A549 treated with AZD2906 at 1 μM for 4 hours (cell line): ENCODE data around the gene GPRC6A. TPM values are rescaled to one million over a fixed set of nuclear protein-coding genes. Genes with fewer than 3 reads are reported as not detected.

Experiments used
- total RNA-seq: library from RNA; stranded (reverse); fragments of 200-300 nt; extraction: Qiagen RNA extraction; gene quantifications from 5 replicates; pipeline ENCODE4 v1.2.3, GENCODE V29; 2022

Gene GPRC6A, protein sequence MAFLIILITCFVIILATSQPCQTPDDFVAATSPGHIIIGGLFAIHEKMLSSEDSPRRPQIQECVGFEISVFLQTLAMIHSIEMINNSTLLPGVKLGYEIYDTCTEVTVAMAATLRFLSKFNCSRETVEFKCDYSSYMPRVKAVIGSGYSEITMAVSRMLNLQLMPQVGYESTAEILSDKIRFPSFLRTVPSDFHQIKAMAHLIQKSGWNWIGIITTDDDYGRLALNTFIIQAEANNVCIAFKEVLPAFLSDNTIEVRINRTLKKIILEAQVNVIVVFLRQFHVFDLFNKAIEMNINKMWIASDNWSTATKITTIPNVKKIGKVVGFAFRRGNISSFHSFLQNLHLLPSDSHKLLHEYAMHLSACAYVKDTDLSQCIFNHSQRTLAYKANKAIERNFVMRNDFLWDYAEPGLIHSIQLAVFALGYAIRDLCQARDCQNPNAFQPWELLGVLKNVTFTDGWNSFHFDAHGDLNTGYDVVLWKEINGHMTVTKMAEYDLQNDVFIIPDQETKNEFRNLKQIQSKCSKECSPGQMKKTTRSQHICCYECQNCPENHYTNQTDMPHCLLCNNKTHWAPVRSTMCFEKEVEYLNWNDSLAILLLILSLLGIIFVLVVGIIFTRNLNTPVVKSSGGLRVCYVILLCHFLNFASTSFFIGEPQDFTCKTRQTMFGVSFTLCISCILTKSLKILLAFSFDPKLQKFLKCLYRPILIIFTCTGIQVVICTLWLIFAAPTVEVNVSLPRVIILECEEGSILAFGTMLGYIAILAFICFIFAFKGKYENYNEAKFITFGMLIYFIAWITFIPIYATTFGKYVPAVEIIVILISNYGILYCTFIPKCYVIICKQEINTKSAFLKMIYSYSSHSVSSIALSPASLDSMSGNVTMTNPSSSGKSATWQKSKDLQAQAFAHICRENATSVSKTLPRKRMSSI
- total RNA-seq = not detected in 5 replicates

DNA sequence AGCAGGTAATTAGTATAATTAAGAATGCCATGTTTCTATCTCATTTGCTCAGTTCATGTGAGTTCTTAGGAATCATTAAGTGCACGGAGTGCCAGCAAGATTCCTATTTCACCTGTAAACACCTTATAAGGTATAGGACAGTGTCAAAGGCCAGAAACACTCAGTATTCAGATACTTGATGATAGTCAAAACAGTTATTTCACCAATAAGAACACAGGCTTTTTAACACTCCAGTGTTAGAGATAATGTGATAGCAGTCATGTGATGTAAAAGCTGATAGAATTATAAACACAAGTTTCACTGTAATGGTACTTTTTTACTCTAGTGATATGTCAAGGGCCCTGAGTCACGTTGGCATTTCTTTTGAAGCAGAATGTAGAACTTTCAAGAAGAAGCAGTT is at the start of gene GPRC6A:
TSS of gene GPRC6A (minus strand) at position 101 of the 400 bp plus-strand sequence. CDS start at position 31, 70 bp downstream.

DNA sequence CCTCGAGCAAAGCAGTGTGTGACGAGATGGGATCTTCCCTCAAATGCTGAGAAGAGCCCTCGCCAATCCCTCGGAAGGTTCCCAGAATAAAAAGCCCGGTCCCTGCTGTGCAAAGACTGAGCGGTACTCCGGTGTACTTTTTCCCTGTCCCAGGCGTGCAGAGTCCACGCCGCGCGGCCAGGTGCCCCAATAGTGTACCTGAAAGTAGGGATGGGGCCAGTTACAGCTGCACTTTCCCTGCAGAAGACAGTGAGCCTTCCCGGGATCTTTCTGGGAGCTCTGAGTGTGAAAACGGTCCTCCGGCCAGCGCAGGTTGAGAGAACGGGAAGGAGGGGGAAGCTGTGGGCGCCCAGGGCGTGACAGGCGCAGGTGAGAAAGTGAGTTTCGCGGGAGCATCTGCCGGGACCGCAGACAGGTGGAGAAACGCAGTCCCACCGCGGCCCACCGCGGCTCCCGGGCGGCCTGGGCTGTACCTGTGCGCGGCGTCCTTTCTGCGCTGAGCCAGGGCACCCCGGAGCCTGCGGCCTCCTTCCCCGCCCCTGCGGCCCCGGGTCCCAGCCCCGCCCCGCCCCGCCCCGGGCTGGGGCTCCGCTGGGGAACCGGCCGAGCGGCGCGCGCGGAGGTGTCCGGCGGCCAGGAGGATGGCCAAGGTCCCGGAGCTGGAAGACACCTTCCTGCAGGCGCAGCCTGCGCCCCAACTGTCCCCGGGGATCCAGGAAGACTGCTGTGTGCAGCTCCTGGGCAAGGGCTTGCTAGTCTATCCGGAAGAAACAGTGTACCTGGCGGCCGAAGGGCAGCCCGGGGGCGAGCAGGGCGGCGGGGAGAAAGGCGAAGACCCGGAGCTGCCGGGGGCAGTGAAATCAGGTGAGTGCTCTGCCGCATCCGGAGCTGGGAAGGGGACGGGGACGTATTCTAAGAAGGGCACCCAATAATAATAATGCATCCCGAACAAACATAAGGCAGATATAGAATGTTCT is 48.0 kb upstream of the GPRC6A start, which contains the start of gene RFX6:
TSS of gene RFX6 (plus strand) at position 608 of the 977 bp plus-strand sequence. CDS start at position 642, 34 bp downstream.

DNA sequence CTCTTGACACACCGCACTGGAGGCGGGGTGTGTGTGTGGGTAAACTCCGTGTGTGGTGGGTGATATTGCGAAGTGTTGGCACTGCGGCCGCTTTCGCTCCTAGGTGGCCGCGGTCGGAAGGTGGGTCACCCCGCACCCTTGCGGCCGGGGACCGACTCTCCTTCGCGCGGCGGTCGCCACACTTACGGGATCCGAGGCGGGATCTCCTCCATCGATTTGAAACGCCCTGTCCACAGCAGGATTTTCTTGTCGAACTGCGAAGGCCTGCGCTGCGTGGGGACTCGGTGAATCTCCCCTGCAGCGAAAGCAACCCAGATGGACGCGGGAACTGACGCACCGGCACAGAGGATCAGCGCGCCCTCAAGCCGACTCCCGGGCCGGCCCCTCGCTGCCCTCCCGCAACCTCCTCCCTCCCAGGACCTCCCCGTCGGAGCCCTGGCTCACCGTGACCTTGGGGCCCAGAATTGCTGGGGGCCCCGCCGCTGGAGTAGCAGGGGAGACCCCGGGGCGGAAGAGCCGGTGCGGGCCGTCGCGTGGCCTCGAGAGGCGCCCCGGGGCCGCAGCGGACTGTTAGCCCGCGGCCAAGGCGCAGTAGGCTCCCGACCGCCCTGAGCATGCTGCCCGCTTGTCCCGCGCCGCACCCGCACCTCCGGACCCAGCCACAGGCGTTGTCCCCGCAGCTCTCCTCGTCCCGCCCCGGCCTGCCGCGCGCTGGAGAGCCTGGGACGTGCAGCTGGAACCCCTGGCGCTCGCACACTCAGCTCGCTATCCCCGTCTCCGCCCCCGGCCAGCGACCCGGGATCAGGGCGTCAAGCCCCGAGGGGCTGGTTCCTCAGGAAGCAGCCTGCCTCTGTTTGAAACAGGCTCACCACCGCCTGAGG is 63.7 kb downstream of the GPRC6A start, which contains the start of gene FAM162B:
TSS of gene FAM162B (minus strand) at position 759 of the 881 bp plus-strand sequence. CDS start at position 616, 143 bp downstream.

Other genes starting within 250 kb of the GPRC6A start
- gene RSPH4A, start 212.6 kb downstream of the GPRC6A start, total RNA-seq = 0.12 to 0.20 TPM (median 0.15 TPM) in 5 replicates
- 6.2 to 7.3 TPM (median 6.7 TPM) in 5 replicates for gene ZUP1, start 160.3 kb downstream of the GPRC6A start, total RNA-seq
- gene KPNA5, start 147.9 kb downstream of the GPRC6A start, total RNA-seq = 0.85 to 2.0 TPM (median 1.4 TPM) in 5 replicates
- 0.09 TPM in 1 of 5 replicates, not detected in the others for gene FAM162B, start 63.4 kb downstream of the GPRC6A start, total RNA-seq
- gene RFX6, start 48.2 kb upstream of the GPRC6A start, total RNA-seq = not detected in 5 replicates